AG09319 (cell line): ENCODE data around the gene KLHL29.

Experiments used
- DNase-seq: peaks from one replicate; pipeline ENCODE4 v3.0.0-alpha.2; 2010; ENCODE audit warnings: low read depth; ENCODE audit errors: extremely low read depth
- CTCF ChIP-seq: IDR thresholded peaks from 2 replicates; pipeline ENCODE4 v1.5.1; 2011; ENCODE audit warnings: low read depth, mild to moderate bottlenecking, inconsistent platforms, low read length, moderate library complexity

Gene KLHL29

GRCh38 chr2:23594460-23594825 is 209.5 kb downstream of the KLHL29 start:
- no peak for DNase-seq
- TF ChIP-seq CTCF: no peak

GRCh38 chr2:23595021-23595420 is 210.0 kb downstream of the KLHL29 start:
- DNase-seq: no peak
- TF ChIP-seq CTCF: no peak

GRCh38 chr2:23595601-23596251 is 210.7 kb downstream of the KLHL29 start:
- no peak for TF ChIP-seq CTCF
- no peak for DNase-seq

GRCh38 chr2:23596316-23596885 is 211.4 kb downstream of the KLHL29 start:
- TF ChIP-seq CTCF: no peak
- DNase-seq: no peak

- TF ChIP-seq CTCF: no peak
- DNase-seq: no peak
These were observed 212.7 kb downstream of the KLHL29 start for GRCh38 chr2:23597687-23598086.

GRCh38 chr2:23599006-23599405 is 214.0 kb downstream of the KLHL29 start:
- DNase-seq: no peak
- no peak for TF ChIP-seq CTCF

- DNase-seq: no peak
These were observed 214.7 kb downstream of the KLHL29 start for GRCh38 chr2:23599667-23600066.

More at GRCh38 chr2:23599667-23600066, 214.7 kb downstream of the KLHL29 start:
- no peak for TF ChIP-seq CTCF
